GM12878 (cell line): ENCODE data around the gene PGM2L1.

Experiments used
- BHLHE40 ChIP-seq, 2 experiments: fragments of 450-650 bp in 1 of 2; IDR thresholded peaks; 2 replicates each; pipeline ENCODE4 v1.6.1; 2011 to 2017; ENCODE audit warnings: low read depth in 2 of 2, borderline replicate concordance in 1 of 2, improper control_type of control experiment in 1 of 2, low read length in 1 of 2, mild to moderate bottlenecking in 1 of 2
- IKZF1 ChIP-seq: fragments of 450-650 bp; conservative IDR thresholded peaks from 2 replicates; pipeline ENCODE4 v1.6.1; 2017; ENCODE audit warnings: antibody characterized with exemption, mild to moderate bottlenecking
- POLR2A ChIP-seq: IDR thresholded peaks from 2 replicates; pipeline ENCODE4 v1.6.1; 2011; ENCODE audit warnings: low read depth, mild to moderate bottlenecking, low read length

GRCh38 chr11:74397501-74398243 is 561 bp downstream of the PGM2L1 start:
- TF ChIP-seq BHLHE40 (IDR thresholded peaks at IDR 0.05; ENCODE audit: borderline replicate concordance in 1 of 2, low read depth in 2 of 2, low read length in 1 of 2): no peak
- no peak for TF ChIP-seq IKZF1
- TF ChIP-seq POLR2A: no peak
